Esophagus squamous epithelium (tissue), 5 donors: ENCODE data around the gene NDRG2. TPM values are rescaled to one million over a fixed set of nuclear protein-coding genes. Genes with fewer than 3 reads are reported as not detected.

ENCODE experiments used
- DNase-seq: peaks from one replicate; lab custom pipeline; 2025; lab: John Stamatoyannopoulos, UW
- H3K27ac ChIP-seq, 4 donors: fragments of 200-600 bp; sonication (generic); one replicate each; pipeline ENCODE4 v1.5.1; 2016 to 2019; ENCODE audit warnings: mild to moderate bottlenecking in 1 of 4
- H3K27me3 ChIP-seq, 4 donors: fragments of 200-600 bp; sonication (generic); 1 replicate in 3 of 4; 2 replicates in 1 of 4; pipeline versions ENCODE4 v1.5.1 to v1.6.0; 2017 to 2021; ENCODE audit warnings: antibody characterized with exemption in 1 of 4
- H3K36me3 ChIP-seq, 3 donors: fragments of 200-600 bp; sonication (generic); one replicate each; pipeline ENCODE4 v1.5.1; 2016 to 2019
- H3K4me1 ChIP-seq, 3 donors: fragments of 200-600 bp; sonication (generic); one replicate each; pipeline ENCODE4 v1.5.1; 2017 to 2019
- H3K4me3 ChIP-seq, 4 donors: fragments of 200-600 bp; sonication (generic); 1 replicate in 3 of 4; 2 replicates in 1 of 4; pipeline ENCODE4 v1.5.1; 2016 to 2019; ENCODE audit warnings: mild to moderate bottlenecking in 2 of 4, moderate library complexity in 1 of 4
- H3K9me3 ChIP-seq, 3 donors: fragments of 200-600 bp; sonication (generic); one replicate each; pipeline ENCODE4 v1.5.1; 2016 to 2019
- CTCF ChIP-seq, 6 experiments: fragments of 450-650 bp in 4 of 6; fragments of 200-600 bp in 2 of 6; sonication (generic) in 2 of 6; IDR thresholded peaks; one replicate each; pipeline ENCODE4 v1.5.1; 2016 to 2019; ENCODE audit warnings: antibody characterized with exemption in 6 of 6, mild to moderate bottlenecking in 4 of 6, moderate library complexity in 4 of 6
- POLR2A ChIP-seq, 4 donors: fragments of 450-650 bp; IDR thresholded peaks; one replicate each; pipeline ENCODE4 v1.6.1; 2017; ENCODE audit warnings: antibody characterized with exemption in 4 of 4, mild to moderate bottlenecking in 4 of 4, moderate library complexity in 3 of 4
- WGBS, 2 donors: methylation state at CpG; one replicate each; pipeline ENCODE4 v1.1.5; 2018; 5-methylcytosine and 5-hydroxymethylcytosine counted together
- intact Hi-C: fragments of 100-400 bp; cut with DNase I; formaldehyde crosslinking; loops from one replicate; pipeline ENCODE4 v1.15.0; 2022
- total RNA-seq, 4 donors: library from RNA; depleted of rRNA; stranded (reverse); fragments of >200 nt; gene quantifications; one replicate each; pipeline ENCODE4 v1.1.0, GENCODE V29; 2016
- donor health status: DM: yes; HTN: yes; CAD: no.

Gene NDRG2
- total RNA-seq, 4 donors from 2014 or later, result 96.3 to 209 (median 142) TPM

- Histone ChIP-seq H3K4me1 (peaks cover 24 to 56% (median 24%) of the 10 kb centered on the region in 3 donors), H3K9me3 (no peaks in the 10 kb centered on the region), H3K4me3 (no peak overlapping the region), H3K27ac (peak overlapping the region in 3 of 4 donors; percentile 16 to 84 (median 37)), H3K36me3 (no peaks in the 10 kb centered on the region), H3K27me3 (no peaks in the 10 kb centered on the region)
- WGBS, 2 donors, result 69 to 82% methylated on average over 7 of the region's 7 CpGs
- intact Hi-C loops, result no loop called here
- no peak for DNase-seq
- TF ChIP-seq POLR2A (IDR thresholded peaks at IDR 0.05), result no peak
- no peak for TF ChIP-seq CTCF (IDR thresholded peaks at IDR 0.05)
Measured at GRCh38 chr14:21036751-21037150, 11.9 kb upstream of the NDRG2 start.

GRCh38 chr14:21034707-21035106 lies 9.8 kb upstream of the NDRG2 start, which contains the start of gene RNASE13:
RNASE13 (minus strand) TSS chr14:21034807; CDS start chr14:21034288, 519 bp downstream.
- no peak for TF ChIP-seq CTCF (IDR thresholded peaks at IDR 0.05)
- TF ChIP-seq POLR2A (IDR thresholded peaks at IDR 0.05), result no peak
- intact Hi-C loops, result no loop called here
- Histone ChIP-seq H3K9me3 (no peaks in the 10 kb centered on the region), H3K36me3 (no peaks in the 10 kb centered on the region), H3K27me3 (no peaks in the 10 kb centered on the region), H3K4me3 (no peak within 1 kb of the TSS), H3K27ac (no peak within 1 kb of the TSS), H3K4me1 (peaks cover 16 to 35% (median 16%) of the 10 kb centered on the region in 3 donors)
- DNase-seq, result no peak
- WGBS, 2 donors, result 66 to 84% methylated on average over 4 to 5 of the region's 5 CpGs

- no peak overlapping the region for H3K27ac ChIP-seq
- intact Hi-C loops, result no loop called here
- H3K4me1 ChIP-seq, result peaks cover 1 to 21% (median 4%) of the 10 kb centered on the region in 3 donors
- no peaks in the 10 kb centered on the region for H3K9me3 ChIP-seq
- H3K27me3 ChIP-seq, result no peaks in the 10 kb centered on the region
- no peaks in the 10 kb centered on the region for H3K36me3 ChIP-seq
- no peak for DNase-seq
- no peak overlapping the region for H3K4me3 ChIP-seq
- TF ChIP-seq POLR2A (IDR thresholded peaks at IDR 0.05), result no peak
- no peak for TF ChIP-seq CTCF (IDR thresholded peaks at IDR 0.05)
- 80 to 81% methylated on average over 4 of the region's 4 CpGs for WGBS, 2 donors
Measured at GRCh38 chr14:21033133-21033698, 8.4 kb upstream of the NDRG2 start.

GRCh38 chr14:21032326-21033132 lies 7.7 kb upstream of the NDRG2 start:
- no peaks in the 10 kb centered on the region for H3K27me3 ChIP-seq
- H3K4me1 ChIP-seq, result peaks cover 0 to 16% (median 0%) of the 10 kb centered on the region in 3 donors
- H3K9me3 ChIP-seq, result no peaks in the 10 kb centered on the region
- no peak overlapping the region for H3K27ac ChIP-seq
- H3K36me3 ChIP-seq, result no peaks in the 10 kb centered on the region
- 72 to 75% methylated on average over 5 of the region's 5 CpGs for WGBS, 2 donors
- no peak overlapping the region for H3K4me3 ChIP-seq
- intact Hi-C loops, result no loop called here
- no peak for DNase-seq
- TF ChIP-seq CTCF (IDR thresholded peaks at IDR 0.05) (no peak), POLR2A (IDR thresholded peaks at IDR 0.05) (no peak)

GRCh38 chr14:21030531-21030930 lies 5.7 kb upstream of the NDRG2 start:
- Histone ChIP-seq H3K4me3 (no peak overlapping the region), H3K4me1 (peaks cover 0 to 23% (median 9%) of the 10 kb centered on the region in 3 donors), H3K27ac (no peak overlapping the region), H3K9me3 (no peaks in the 10 kb centered on the region), H3K36me3 (no peaks in the 10 kb centered on the region), H3K27me3 (no peaks in the 10 kb centered on the region)
- DNase-seq, result no peak
- WGBS, 2 donors, result 83 to 88% methylated on average over 12 of the region's 12 CpGs
- intact Hi-C loops, result no loop called here
- no peak for TF ChIP-seq CTCF (IDR thresholded peaks at IDR 0.05)
- TF ChIP-seq POLR2A (IDR thresholded peaks at IDR 0.05), result no peak
